Lung (tissue), 12 donors: ENCODE data around the gene TNFRSF8. TPM values are rescaled to one million over a fixed set of nuclear protein-coding genes. Genes with fewer than 3 reads are reported as not detected.

ENCODE experiments used
- ATAC-seq: fragments of 200-7000 bp; cut with Tn5 transposase; one replicate; pipeline ENCODE4 v1.9.1; 2020; ENCODE audit warnings: moderate number of reproducible peaks; ENCODE audit not compliant: insufficient read depth, low FRiP score
- DNase-seq, 3 donors: peaks; one replicate each; pipeline ENCODE4 v3.0.0-alpha.2; 2013 to 2017
- H3K27ac ChIP-seq, 2 donors: one replicate each; pipeline ENCODE4 v1.5.1; 2013; ENCODE audit warnings: mild to moderate bottlenecking in 2 of 2, moderate library complexity in 2 of 2, control low read depth in 1 of 2, inconsistent platforms in 1 of 2, low read depth in 1 of 2, low read length in 1 of 2
- H3K27me3 ChIP-seq, 3 donors: one replicate each; pipeline ENCODE4 v1.5.1; 2013; ENCODE audit warnings: low read length in 2 of 3; ENCODE audit not compliant: control insufficient read depth in 3 of 3, insufficient read depth in 3 of 3
- H3K36me3 ChIP-seq, 4 donors: one replicate each; pipeline ENCODE4 v1.5.1; 2013; ENCODE audit warnings: low read length in 4 of 4, mild to moderate bottlenecking in 1 of 4, moderate library complexity in 1 of 4; ENCODE audit not compliant: control insufficient read depth in 4 of 4, insufficient read depth in 4 of 4
- H3K4me1 ChIP-seq, 5 donors: one replicate each; pipeline ENCODE4 v1.5.1; 2013; ENCODE audit warnings: low read length in 5 of 5, mild to moderate bottlenecking in 2 of 5, moderate library complexity in 1 of 5; ENCODE audit not compliant: control insufficient read depth in 5 of 5, insufficient read depth in 5 of 5
- H3K4me3 ChIP-seq: one replicate; pipeline ENCODE4 v1.5.1; 2013; ENCODE audit warnings: mild to moderate bottlenecking, control low read depth, moderate library complexity
- H3K9ac ChIP-seq, 2 donors: one replicate each; pipeline ENCODE4 v1.5.1; 2013; ENCODE audit warnings: low read length in 2 of 2, control low read depth in 1 of 2; ENCODE audit not compliant: insufficient read depth in 1 of 2
- H3K9me3 ChIP-seq, 4 donors: one replicate each; pipeline ENCODE4 v1.5.1; 2013; ENCODE audit warnings: low read length in 3 of 4, mild to moderate bottlenecking in 1 of 4, moderate library complexity in 1 of 4; ENCODE audit not compliant: control insufficient read depth in 4 of 4, insufficient read depth in 3 of 4
- WGBS, 2 donors: extraction: QIAGEN DNeasy Blood & Tissue Kit; methylation state at CpG; one replicate each; pipeline ENCODE4 v1.1.7; 2013; 5-methylcytosine and 5-hydroxymethylcytosine counted together
- polyA plus RNA-seq, 2 donors: library from polyadenylated mRNA; stranded (reverse); fragments of 200-250 nt; gene quantifications; one replicate each; pipeline ENCODE4 v1.2.1, GENCODE V29; 2013
- total RNA-seq, 2 donors: library from RNA; depleted of rRNA in 1 of 2; stranded (reverse); fragments of >200 nt in 1 of 2; gene quantifications; one replicate each; pipeline ENCODE4 v1.2.1, GENCODE V29; 2014 to 2021
- TF ChIP-seq, protein P1 (sequence below): IDR thresholded peaks from 2 replicates; pipeline ENCODE4 v1.5.1; 2012; ENCODE audit warnings: mild to moderate bottlenecking; ENCODE audit errors: control extremely low read depth, extremely low read depth
- donor health status: control.
- donor health status: control.
- donor health status: Bipolar disorder and iron deficiency.
- donor health status: healthy.
- donor health status: DM: yes; HTN: yes; CAD: no.

Gene TNFRSF8
- total and polyA plus RNA-seq, 4 donors = 1.6 to 5.3 (median 2.1) TPM

- TF ChIP-seq, protein P1, sequence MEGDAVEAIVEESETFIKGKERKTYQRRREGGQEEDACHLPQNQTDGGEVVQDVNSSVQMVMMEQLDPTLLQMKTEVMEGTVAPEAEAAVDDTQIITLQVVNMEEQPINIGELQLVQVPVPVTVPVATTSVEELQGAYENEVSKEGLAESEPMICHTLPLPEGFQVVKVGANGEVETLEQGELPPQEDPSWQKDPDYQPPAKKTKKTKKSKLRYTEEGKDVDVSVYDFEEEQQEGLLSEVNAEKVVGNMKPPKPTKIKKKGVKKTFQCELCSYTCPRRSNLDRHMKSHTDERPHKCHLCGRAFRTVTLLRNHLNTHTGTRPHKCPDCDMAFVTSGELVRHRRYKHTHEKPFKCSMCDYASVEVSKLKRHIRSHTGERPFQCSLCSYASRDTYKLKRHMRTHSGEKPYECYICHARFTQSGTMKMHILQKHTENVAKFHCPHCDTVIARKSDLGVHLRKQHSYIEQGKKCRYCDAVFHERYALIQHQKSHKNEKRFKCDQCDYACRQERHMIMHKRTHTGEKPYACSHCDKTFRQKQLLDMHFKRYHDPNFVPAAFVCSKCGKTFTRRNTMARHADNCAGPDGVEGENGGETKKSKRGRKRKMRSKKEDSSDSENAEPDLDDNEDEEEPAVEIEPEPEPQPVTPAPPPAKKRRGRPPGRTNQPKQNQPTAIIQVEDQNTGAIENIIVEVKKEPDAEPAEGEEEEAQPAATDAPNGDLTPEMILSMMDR = no peak
- Histone ChIP-seq H3K27me3 (peaks cover 0 to 1% (median 0%) of the 10 kb centered on the region in 3 donors), H3K4me1 (peaks cover 4 to 56% (median 30%) of the 10 kb centered on the region in 5 donors), H3K4me3 (no peak overlapping the region), H3K27ac (peak overlapping the region; percentile 10 to 77), H3K9me3 (no peaks in the 10 kb centered on the region), H3K36me3 (no peaks in the 10 kb centered on the region), H3K9ac (peak overlapping the region in 1 of 2 donors; percentile 5)
- WGBS, 2 donors = 44 to 50% methylated on average over 17 of the region's 17 CpGs
- ATAC-seq (no peak), DNase-seq (peak; percentile 41 to 72 (median 67))
Observed at GRCh38 chr1:12174924-12175810, 112.1 kb downstream of the TNFRSF8 start.

GRCh38 chr1:12176298-12177118 is 113.4 kb downstream of the TNFRSF8 start:
- TF ChIP-seq, protein P1 = no peak
- Histone ChIP-seq H3K36me3 (no peaks in the 10 kb centered on the region), H3K4me1 (peaks cover 4 to 60% (median 30%) of the 10 kb centered on the region in 5 donors), H3K4me3 (no peak overlapping the region), H3K27ac (peak overlapping the region in 1 of 2 donors; percentile 23), H3K27me3 (no peaks in the 10 kb centered on the region), H3K9me3 (no peaks in the 10 kb centered on the region), H3K9ac (no peak overlapping the region)
- ATAC-seq = no peak
- DNase-seq = no peak
- 77 to 78% methylated on average over 6 of the region's 6 CpGs for WGBS, 2 donors

GRCh38 chr1:12177156-12177998 is 114.3 kb downstream of the TNFRSF8 start:
- TF ChIP-seq, protein P1 = no peak
- Histone ChIP-seq H3K27me3 (no peaks in the 10 kb centered on the region), H3K4me1 (peaks cover 4 to 59% (median 30%) of the 10 kb centered on the region in 5 donors), H3K4me3 (no peak overlapping the region), H3K36me3 (no peaks in the 10 kb centered on the region), H3K9ac (no peak overlapping the region), H3K27ac (peak overlapping the region in 1 of 2 donors; percentile 89), H3K9me3 (no peaks in the 10 kb centered on the region)
- DNase-seq (no peak), ATAC-seq (no peak)
- WGBS, 2 donors = 72 to 76% methylated on average over 24 of the region's 24 CpGs
